ENCODE measurements around the gene RGS7. TPM values are rescaled to one million over a fixed set of nuclear protein-coding genes. Genes with fewer than 3 reads are reported as not detected.

Gene RGS7
- total RNA-seq, 1 experiment from 2014 or later = 1.5 TPM

- Histone ChIP-seq H2AFZ (ENCODE audit: low read length) (no peak overlapping the region), H2BK20ac (ENCODE audit: low read depth, low read length, poor library complexity, severe bottlenecking) (no peak overlapping the region), H3K79me2 (ENCODE audit: insufficient read depth, low read length) (no peaks in the 10 kb centered on the region), H3K4ac (ENCODE audit: low read depth, low read length) (no peak overlapping the region), H3K9me3 (ENCODE audit: control insufficient read depth, low read depth, low read length) (no peaks in the 10 kb centered on the region), H4K91ac (ENCODE audit: insufficient read length, low read depth, low read length) (no peak overlapping the region), H3K27me3 (ENCODE audit: insufficient read depth, low read length) (no peaks in the 10 kb centered on the region), H2AK5ac (ENCODE audit: insufficient read length, low read length) (no peak overlapping the region), H3K14ac (ENCODE audit: insufficient read depth, low read length) (no peak overlapping the region), H3K56ac (ENCODE audit: insufficient read length, low read depth, low read length) (no peak overlapping the region), H3K18ac (ENCODE audit: insufficient read length, low read depth, low read length) (no peak overlapping the region), H4K5ac (ENCODE audit: insufficient read length, low read depth, low read length) (no peak overlapping the region), H3T11ph (ENCODE audit: low read length) (no peak overlapping the region), H2BK15ac (ENCODE audit: low read depth, low read length) (no peak overlapping the region), H3K9ac (ENCODE audit: extremely low read depth, insufficient read length, low read length) (no peak overlapping the region), H3K23ac (ENCODE audit: insufficient read length, low read depth, low read length) (no peak overlapping the region), H4K20me1 (ENCODE audit: control insufficient read depth, insufficient read depth, insufficient read length) (no peaks in the 10 kb centered on the region), H2BK12ac (ENCODE audit: insufficient read length, low read depth, low read length) (no peak overlapping the region), H3K23me2 (ENCODE audit: insufficient read length, low read depth, low read length, poor library complexity, severe bottlenecking) (no peaks in the 10 kb centered on the region), H3K4me1 (ENCODE audit: insufficient read depth, low read length) (peaks cover 12% of the 10 kb centered on the region; the same call in 1 of the 2 replicates), H2BK120ac (ENCODE audit: low read depth, low read length, poor library complexity, severe bottlenecking) (no peak overlapping the region), H2BK5ac (ENCODE audit: insufficient read length, low read length) (no peak overlapping the region), H3K4me2 (ENCODE audit: insufficient read depth, insufficient read length, low read length) (no peak overlapping the region), H4K8ac (replicated peaks; ENCODE audit: insufficient read length, low read depth, low read length) (no peak overlapping the region), H3K27ac (ENCODE audit: insufficient read length, low read depth, low read length) (no peak overlapping the region), H3K79me1 (ENCODE audit: insufficient read depth, low read depth, low read length, poor library complexity, severe bottlenecking) (no peaks in the 10 kb centered on the region)
- Mint-ChIP-seq H3K4me1 (peaks cover 35 to 39% of the 10 kb centered on the region in 2 experiments), H3K27me3 (ENCODE audit: low read depth) (no peaks in the 10 kb centered on the region), H3K36me3 (ENCODE audit: insufficient read depth in 1 of 3, low read depth in 3 of 3) (no peaks in the 10 kb centered on the region; a peak in 2 of 7 replicates), H3K9me3 (no peaks in the 10 kb centered on the region; a peak in 2 of 5 replicates), H3K4me3 (no peak overlapping the region), H3K27ac (no peak overlapping the region)
- TF ChIP-seq CTCF (conservative IDR thresholded peaks at IDR 0.05) = no peak
- WGBS (ENCODE audit: extremely low coverage, insufficient read length, low lambda C conversion rate) = no CpG with 5 or more reads among the region's 2 CpGs
- no peak for DNase-seq
Observed at GRCh38 chr1:241161188-241161689, 195.8 kb downstream of the RGS7 start.
